CD14-positive monocyte (primary cell): ENCODE results near the gene TBC1D13. TPM values are rescaled to one million over a fixed set of nuclear protein-coding genes. Genes with fewer than 3 reads are reported as not detected.

Source experiments
- DNase-seq, 3 donors: peaks; one replicate each; pipeline ENCODE4 v3.0.0-alpha.2; 2011 to 2022
- H2AFZ ChIP-seq: 2 replicates; pipeline ENCODE4 v1.6.0; 2012; ENCODE audit warnings: mild to moderate bottlenecking, low read depth, low read length, inconsistent platforms; ENCODE audit not compliant: insufficient read depth, poor library complexity, severe bottlenecking
- H3K27ac ChIP-seq, 2 donors: 1 replicate in 1 of 2; 2 replicates in 1 of 2; pipeline ENCODE4 v1.5.1; 2012 to 2013; ENCODE audit warnings: low read length in 2 of 2, control low read depth in 1 of 2, inconsistent platforms in 1 of 2, low read depth in 1 of 2, mild to moderate bottlenecking in 1 of 2
- H3K27me3 ChIP-seq, 2 donors: one replicate each; pipeline versions ENCODE4 v1.6.0 to v1.6.1; 2011 to 2013; ENCODE audit warnings: low read length in 2 of 2; ENCODE audit not compliant: control insufficient read depth in 2 of 2, insufficient read depth in 2 of 2
- H3K36me3 ChIP-seq, 2 donors: replicated peaks in 1 of 2; 1 replicate in 1 of 2; 2 replicates in 1 of 2; pipeline versions ENCODE4 v1.5.1 to v1.6.1; 2012 to 2013; ENCODE audit warnings: low read length in 2 of 2, control low read depth in 1 of 2, inconsistent platforms in 1 of 2, mild to moderate bottlenecking in 1 of 2; ENCODE audit not compliant: insufficient read depth in 2 of 2, control insufficient read depth in 1 of 2
- H3K4me1 ChIP-seq, 2 donors: 1 replicate in 1 of 2; 2 replicates in 1 of 2; pipeline versions ENCODE4 v1.5.1 to v1.6.1; 2012 to 2013; ENCODE audit warnings: low read length in 2 of 2, control low read depth in 1 of 2, inconsistent platforms in 1 of 2, mild to moderate bottlenecking in 1 of 2, moderate library complexity in 1 of 2; ENCODE audit not compliant: insufficient read depth in 2 of 2, control insufficient read depth in 1 of 2
- H3K4me2 ChIP-seq: replicated peaks from 2 replicates; pipeline ENCODE3; 2012; ENCODE audit warnings: low read length, moderate library complexity, mild to moderate bottlenecking; ENCODE audit not compliant: poor library complexity, severe bottlenecking; ENCODE audit errors: extremely low read depth
- H3K4me3 ChIP-seq, 3 experiments: fragments of 200-600 bp in 1 of 3; sonication (generic) in 1 of 3; replicated peaks in 1 of 3; 1 replicate in 2 of 3; 2 replicates in 1 of 3; pipeline ENCODE4 v1.5.1; 2011 to 2013; ENCODE audit warnings: low read length in 3 of 3, mild to moderate bottlenecking in 3 of 3, control low read depth in 2 of 3, low read depth in 2 of 3, inconsistent platforms in 1 of 3, moderate library complexity in 1 of 3
- H3K79me2 ChIP-seq: 2 replicates; pipeline ENCODE4 v1.6.0; 2012; ENCODE audit warnings: mild to moderate bottlenecking, control low read depth, inconsistent platforms, low read length, moderate library complexity; ENCODE audit not compliant: insufficient read depth
- H3K9ac ChIP-seq: 2 replicates; pipeline ENCODE4 v1.6.0; 2017; ENCODE audit warnings: low read length, mild to moderate bottlenecking; ENCODE audit not compliant: insufficient read depth, poor library complexity, severe bottlenecking
- H3K9me3 ChIP-seq, 2 donors: replicated peaks in 1 of 2; 1 replicate in 1 of 2; 2 replicates in 1 of 2; pipeline versions ENCODE4 v1.5.1 to v1.6.1; 2012 to 2013; ENCODE audit warnings: low read length in 2 of 2, control low read depth in 1 of 2; ENCODE audit not compliant: control insufficient read depth in 1 of 2, insufficient read depth in 1 of 2
- H4K20me1 ChIP-seq: 2 replicates; pipeline ENCODE4 v1.6.0; 2012; ENCODE audit warnings: mild to moderate bottlenecking, low read length, control low read depth, moderate library complexity; ENCODE audit not compliant: insufficient read depth
- H3K27ac Mint-ChIP-seq, 7 donors: one replicate each; pipeline ENCODE4 v1.8.0; 2020; ENCODE audit warnings: mild to moderate bottlenecking in 7 of 7, mixed read lengths in 7 of 7, moderate library complexity in 6 of 7, inconsistent platforms in 2 of 7
- H3K27me3 Mint-ChIP-seq, 3 donors: one replicate each; pipeline ENCODE4 v1.8.0; 2021 to 2022; ENCODE audit warnings: low read depth in 3 of 3, mild to moderate bottlenecking in 3 of 3, mixed read lengths in 3 of 3, moderate library complexity in 3 of 3, inconsistent platforms in 1 of 3
- H3K36me3 Mint-ChIP-seq, 2 donors: one replicate each; pipeline ENCODE4 v1.8.0; 2020; ENCODE audit warnings: mixed read lengths in 2 of 2, inconsistent platforms in 1 of 2, mild to moderate bottlenecking in 1 of 2
- H3K4me1 Mint-ChIP-seq: one replicate; pipeline ENCODE4 v1.8.0; 2020; ENCODE audit warnings: mild to moderate bottlenecking, mixed read lengths
- H3K4me3 Mint-ChIP-seq, 2 donors: one replicate each; pipeline ENCODE4 v1.8.0; 2020; ENCODE audit warnings: mild to moderate bottlenecking in 2 of 2, mixed read lengths in 2 of 2, moderate library complexity in 1 of 2
- H3K9me3 Mint-ChIP-seq, 7 donors: one replicate each; pipeline ENCODE4 v1.8.0; 2020 to 2022; ENCODE audit warnings: mixed read lengths in 7 of 7, mild to moderate bottlenecking in 6 of 7, moderate library complexity in 6 of 7, inconsistent platforms in 2 of 7
- CTCF ChIP-seq: fragments of 200-600 bp; IDR thresholded peaks from one replicate; pipeline ENCODE4 v1.8.0; 2022; ENCODE audit warnings: antibody characterized with exemption, mild to moderate bottlenecking
- WGBS: methylation state at CpG from one replicate; pipeline ENCODE4 v1.1.5; 2013; ENCODE audit warnings: missing lambda C conversion rate; ENCODE audit not compliant: insufficient coverage; 5-methylcytosine and 5-hydroxymethylcytosine counted together
- intact Hi-C, 2 donors: fragments of 100-400 bp; cut with micrococcal nuclease; formaldehyde crosslinking; loops; one replicate each; pipeline versions ENCODE4 v1.15.0 to v1.15.1; 2023
- polyA plus RNA-seq, 3 donors: library from polyadenylated mRNA; depleted of rRNA in 1 of 3; unstranded in 2 of 3; stranded (reverse) in 1 of 3; fragments of 300-500 nt in 2 of 3; fragments of >200 nt in 1 of 3; fragmentation: Illumina TruSeq in 2 of 3; gene quantifications; 1 replicate in 2 of 3; 2 replicates in 1 of 3; pipeline ENCODE4 v1.2.3, GENCODE V29; 2012 to 2021

Gene TBC1D13
- polyA plus RNA-seq, 3 donors = 9.9 to 16.8 (median 13.8) TPM

DNA sequence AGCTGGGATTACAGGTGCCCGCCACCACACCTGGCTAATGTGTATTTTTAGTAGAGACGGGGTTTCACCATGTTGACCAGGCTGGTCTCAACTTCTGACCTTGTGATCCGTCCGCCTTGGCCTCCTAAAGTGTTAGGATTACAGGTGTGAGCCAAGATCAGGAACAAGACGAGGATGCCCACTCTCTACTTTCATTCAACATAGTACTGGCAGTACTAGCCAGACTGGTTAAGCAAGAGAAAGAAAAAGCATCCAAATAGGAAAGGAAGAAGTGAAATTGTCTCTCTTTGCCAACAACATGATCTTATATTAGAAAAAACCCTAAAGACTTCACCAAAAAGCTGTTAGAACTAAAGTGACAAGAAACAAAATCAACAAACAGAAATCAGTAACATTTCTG is 23.8 kb downstream of the TBC1D13 start:
- TF ChIP-seq CTCF = no peak
- H4K20me1 ChIP-seq = no peaks in the 10 kb centered on the region
- H3K9me3 ChIP-seq = no peaks in the 10 kb centered on the region
- Mint-ChIP-seq H3K9me3 (peaks cover 0 to 1% (median 0%) of the 10 kb centered on the region in 7 donors), H3K4me1 (no peaks in the 10 kb centered on the region), H3K27me3 (peaks cover 0 to 6% (median 6%) of the 10 kb centered on the region in 3 donors), H3K4me3 (no peak overlapping the region), H3K36me3 (peaks cover 23 to 30% of the 10 kb centered on the region in 2 donors), H3K27ac (no peak overlapping the region)
- H3K27me3 ChIP-seq = no peaks in the 10 kb centered on the region
- H3K4me1 ChIP-seq = no peaks in the 10 kb centered on the region
- no peak overlapping the region for H3K27ac ChIP-seq
- H3K4me2 ChIP-seq = no peak overlapping the region
- peaks cover 24 to 39% of the 10 kb centered on the region in 2 donors for H3K36me3 ChIP-seq
- no peak overlapping the region for H3K9ac ChIP-seq
- intact Hi-C loops = no loop called here
- 90% methylated on average over 2 of the region's 5 CpGs for WGBS
- H3K79me2 ChIP-seq = no peaks in the 10 kb centered on the region
- DNase-seq = no peak
- no peak overlapping the region for H3K4me3 ChIP-seq
- H2AFZ ChIP-seq = no peak overlapping the region

DNA sequence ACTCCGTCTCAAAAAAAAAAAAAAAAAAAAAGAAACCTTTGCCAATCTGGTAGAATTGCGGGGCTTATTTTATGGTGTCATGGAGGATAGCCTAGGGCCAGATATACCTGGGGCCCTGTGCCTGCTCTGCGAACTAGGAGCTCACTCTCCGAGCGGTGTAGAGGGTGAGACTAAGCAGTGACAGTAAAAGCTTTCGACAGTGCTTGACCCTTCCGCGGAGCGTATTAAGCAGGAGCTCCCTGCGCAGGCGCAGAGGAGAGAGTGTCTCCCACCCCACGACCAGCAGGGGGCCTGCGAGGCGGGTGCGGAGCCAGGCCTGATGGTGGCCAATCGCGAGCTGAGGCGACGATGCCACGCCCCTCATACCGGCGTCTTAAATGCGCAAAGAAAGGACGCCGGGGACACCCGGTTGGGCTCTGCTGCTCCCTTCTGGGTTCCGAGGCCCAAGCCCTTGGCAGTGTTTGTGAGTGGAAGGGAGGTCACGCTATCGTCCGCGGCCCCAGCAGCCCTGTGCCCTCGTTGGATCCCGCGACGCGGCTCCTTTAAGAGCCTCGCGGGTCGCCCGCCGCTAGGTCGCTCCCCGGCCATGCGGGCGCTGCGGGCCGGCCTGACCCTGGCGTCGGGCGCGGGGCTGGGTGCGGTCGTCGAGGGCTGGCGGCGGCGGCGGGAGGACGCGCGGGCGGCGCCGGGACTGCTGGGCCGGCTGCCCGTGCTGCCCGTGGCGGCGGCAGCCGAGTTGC is 31.2 kb downstream of the TBC1D13 start, which contains the start of gene ENDOG:
ENDOG (plus strand) TSS at position 402 of the 740 bp plus-strand sequence; CDS start at position 587, 185 bp downstream.
- TF ChIP-seq CTCF = peak; percentile 96
- intact Hi-C loops = no loop called here
- Histone ChIP-seq H3K36me3 (peaks cover 22 to 23% of the 10 kb centered on the region in 2 donors), H2AFZ (peak within 1 kb of the TSS; percentile 93), H3K9ac (peak within 1 kb of the TSS; percentile 66), H3K4me2 (peak within 1 kb of the TSS; percentile 91), H3K4me1 (peaks cover 11 to 21% of the 10 kb centered on the region in 2 donors), H3K9me3 (no peaks in the 10 kb centered on the region), H4K20me1 (peaks cover 10% of the 10 kb centered on the region), H3K4me3 (peak within 1 kb of the TSS; percentile 51 to 78 (median 58)), H3K27ac (peak within 1 kb of the TSS; percentile 58 to 63), H3K27me3 (no peaks in the 10 kb centered on the region), H3K79me2 (no peaks in the 10 kb centered on the region)
- Mint-ChIP-seq H3K27ac (peak within 1 kb of the TSS; percentile 79 to 94 (median 90)), H3K27me3 (peaks cover 3 to 10% (median 9%) of the 10 kb centered on the region in 3 donors), H3K4me3 (peak within 1 kb of the TSS; percentile 82 to 92), H3K36me3 (peaks cover 16 to 24% of the 10 kb centered on the region in 2 donors), H3K9me3 (peaks cover 0 to 3% (median 0%) of the 10 kb centered on the region in 7 donors), H3K4me1 (peaks cover 19% of the 10 kb centered on the region)
- WGBS = under 1% methylated on average over 67 of the region's 70 CpGs
- DNase-seq = peak; percentile 96 to 98 (median 97)
